Immature natural killer cell (primary cell): ENCODE measurements around the gene PPL. TPM values are rescaled to one million over a fixed set of nuclear protein-coding genes. Genes with fewer than 3 reads are reported as not detected.

ENCODE experiments used
- DNase-seq, 3 donors: peaks; one replicate each; pipeline ENCODE4 v3.0.0; 2022; ENCODE audit warnings: mixed read lengths in 1 of 3
- H3K27ac Mint-ChIP-seq, 6 donors: one replicate each; pipeline ENCODE4 v1.8.0; 2020; ENCODE audit warnings: mixed read lengths in 6 of 6, mild to moderate bottlenecking in 5 of 6, inconsistent platforms in 4 of 6, moderate library complexity in 3 of 6
- H3K27me3 Mint-ChIP-seq, 3 donors: one replicate each; pipeline ENCODE4 v1.8.0; 2020 to 2021; ENCODE audit warnings: low read depth in 3 of 3, mild to moderate bottlenecking in 3 of 3, mixed read lengths in 3 of 3, moderate library complexity in 3 of 3, inconsistent platforms in 1 of 3
- H3K36me3 Mint-ChIP-seq, 3 donors: one replicate each; pipeline ENCODE4 v1.8.0; 2020; ENCODE audit warnings: mixed read lengths in 3 of 3, inconsistent platforms in 2 of 3, mild to moderate bottlenecking in 2 of 3
- H3K4me1 Mint-ChIP-seq, 2 donors: one replicate each; pipeline ENCODE4 v1.8.0; 2020; ENCODE audit warnings: inconsistent platforms in 2 of 2, mild to moderate bottlenecking in 2 of 2, mixed read lengths in 2 of 2, moderate library complexity in 1 of 2
- H3K4me3 Mint-ChIP-seq, 5 donors: one replicate each; pipeline ENCODE4 v1.8.0; 2020; ENCODE audit warnings: mild to moderate bottlenecking in 5 of 5, mixed read lengths in 5 of 5, inconsistent platforms in 3 of 5, moderate library complexity in 3 of 5
- H3K9me3 Mint-ChIP-seq, 6 donors: one replicate each; pipeline ENCODE4 v1.8.0; 2020; ENCODE audit warnings: mild to moderate bottlenecking in 6 of 6, mixed read lengths in 6 of 6, inconsistent platforms in 4 of 6, moderate library complexity in 3 of 6
- polyA plus RNA-seq, 3 donors: library from polyadenylated mRNA; unstranded; fragments of 300-500 nt; fragmentation: Illumina TruSeq; gene quantifications; one replicate each; pipeline ENCODE4 v1.2.3, GENCODE V29; 2021

The PPL gene
- polyA plus RNA-seq, 3 donors from 2014 or later = 0.03 to 0.43 TPM; not detected in 1

DNA sequence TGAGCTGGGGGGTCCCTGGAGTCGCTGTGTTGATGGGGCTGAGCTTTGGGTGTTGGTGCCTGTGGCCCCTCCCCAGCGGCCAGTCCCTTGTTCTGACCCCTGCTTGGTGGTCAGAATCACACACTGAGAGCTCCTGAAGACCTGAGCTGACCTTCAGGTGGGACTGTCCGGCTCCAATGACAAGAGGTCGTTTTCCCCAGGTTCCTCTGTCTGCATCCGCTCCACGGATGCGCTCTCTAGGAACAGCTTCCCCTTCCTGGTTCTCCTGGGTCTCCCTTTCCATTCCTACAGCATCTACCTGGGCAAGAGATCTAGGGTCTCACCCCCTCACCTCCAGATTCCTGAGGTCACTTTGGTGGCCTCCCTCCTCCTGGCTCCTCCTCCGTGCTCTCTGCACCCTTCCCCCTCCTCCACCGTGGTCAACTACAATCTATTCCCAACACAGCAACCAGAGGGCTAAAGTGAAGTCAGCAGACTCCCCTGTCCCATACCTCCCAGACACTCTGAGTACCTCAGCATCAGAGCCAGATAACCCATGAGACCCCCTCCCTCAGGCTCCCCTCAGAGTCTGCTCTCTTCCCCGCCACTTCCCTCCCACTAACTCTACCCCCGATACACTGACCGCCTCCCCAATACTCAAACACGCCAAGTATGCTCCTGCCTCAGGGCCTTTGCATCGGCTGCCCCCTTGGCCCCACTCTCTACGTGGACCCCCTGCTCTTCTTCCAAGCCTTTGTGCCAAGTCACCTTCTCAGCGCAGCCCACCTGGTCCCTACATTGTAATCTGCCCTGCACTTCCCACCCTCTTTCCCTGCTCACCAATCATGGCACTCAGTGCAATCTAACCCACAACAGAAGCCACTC lies 12.2 kb upstream of the PPL start:
- Mint-ChIP-seq H3K36me3 (no peaks in the 10 kb centered on the region), H3K4me1 (no peaks in the 10 kb centered on the region), H3K9me3 (peaks cover 0 to 2% (median 0%) of the 10 kb centered on the region in 6 donors), H3K27me3 (peaks cover 0 to 12% (median 8%) of the 10 kb centered on the region in 3 donors), H3K27ac (no peak overlapping the region), H3K4me3 (no peak overlapping the region)
- DNase-seq = no peak

DNA sequence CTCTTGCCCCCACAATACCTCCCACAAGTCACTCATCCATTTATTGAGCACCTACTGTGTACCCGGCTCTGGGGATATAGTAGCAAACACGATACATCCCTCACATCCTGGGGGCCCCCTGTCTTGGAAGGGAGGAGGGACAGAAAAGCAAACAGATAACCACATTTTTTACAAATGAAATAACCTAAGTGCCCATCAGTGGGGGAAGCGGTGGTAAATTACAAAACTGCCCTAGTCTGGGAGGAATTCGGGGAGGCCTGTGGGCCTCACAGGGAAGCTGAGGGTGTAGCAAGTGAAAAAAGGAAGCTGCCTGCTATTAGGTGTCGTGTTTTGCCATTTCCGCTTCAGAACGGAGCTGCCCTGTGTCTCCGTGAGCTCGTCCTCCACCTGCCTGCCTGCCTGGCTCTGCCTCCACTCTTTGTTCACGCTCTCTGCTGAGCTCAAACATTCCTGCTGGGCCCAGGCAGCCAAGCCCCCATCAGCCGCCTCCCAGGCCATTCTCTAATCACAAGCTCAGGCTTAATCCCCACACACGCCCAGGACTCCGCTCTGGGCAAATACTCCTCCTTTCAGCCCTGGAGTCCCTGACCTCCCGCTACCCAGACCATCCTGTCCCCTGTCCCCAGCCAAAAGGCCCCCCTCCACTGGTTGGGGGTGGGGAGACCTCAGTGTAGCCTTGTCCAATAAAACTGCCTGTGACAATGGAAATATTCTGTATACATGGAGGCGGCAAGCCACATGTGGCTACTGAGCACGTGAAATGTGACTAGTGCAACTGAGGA lies 11.0 kb upstream of the PPL start:
- Mint-ChIP-seq H3K27me3 (peaks cover 0 to 10% (median 6%) of the 10 kb centered on the region in 3 donors), H3K27ac (no peak overlapping the region), H3K4me3 (no peak overlapping the region), H3K9me3 (peaks cover 0 to 2% (median 0%) of the 10 kb centered on the region in 6 donors), H3K4me1 (no peaks in the 10 kb centered on the region), H3K36me3 (no peaks in the 10 kb centered on the region)
- DNase-seq = no peak

DNA sequence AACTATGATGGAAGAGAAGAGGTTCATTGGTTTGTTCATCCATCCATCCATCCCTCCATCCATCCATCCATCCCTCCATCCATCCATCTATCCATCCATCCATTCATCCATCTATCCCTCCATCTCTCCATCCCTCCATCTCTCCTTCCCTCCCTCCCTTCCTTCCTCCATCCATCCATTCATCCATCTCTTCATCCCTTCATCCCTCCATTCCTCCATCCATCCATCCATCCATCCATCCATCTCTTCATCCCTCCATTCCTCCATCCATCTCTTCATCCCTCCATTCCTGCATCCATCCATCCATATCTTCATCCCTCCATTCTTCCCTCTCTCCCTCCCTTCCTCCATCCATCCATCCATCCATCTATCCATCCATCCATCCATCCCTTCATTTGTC lies 10.0 kb upstream of the PPL start:
- peaks cover 0 to 9% (median 9%) of the 10 kb centered on the region in 3 donors for H3K27me3 Mint-ChIP-seq
- H3K36me3 Mint-ChIP-seq = no peaks in the 10 kb centered on the region
- no peak overlapping the region for H3K4me3 Mint-ChIP-seq
- H3K27ac Mint-ChIP-seq = no peak overlapping the region
- H3K4me1 Mint-ChIP-seq = no peaks in the 10 kb centered on the region
- peaks cover 0 to 2% (median 0%) of the 10 kb centered on the region in 6 donors for H3K9me3 Mint-ChIP-seq
- DNase-seq = no peak

DNA sequence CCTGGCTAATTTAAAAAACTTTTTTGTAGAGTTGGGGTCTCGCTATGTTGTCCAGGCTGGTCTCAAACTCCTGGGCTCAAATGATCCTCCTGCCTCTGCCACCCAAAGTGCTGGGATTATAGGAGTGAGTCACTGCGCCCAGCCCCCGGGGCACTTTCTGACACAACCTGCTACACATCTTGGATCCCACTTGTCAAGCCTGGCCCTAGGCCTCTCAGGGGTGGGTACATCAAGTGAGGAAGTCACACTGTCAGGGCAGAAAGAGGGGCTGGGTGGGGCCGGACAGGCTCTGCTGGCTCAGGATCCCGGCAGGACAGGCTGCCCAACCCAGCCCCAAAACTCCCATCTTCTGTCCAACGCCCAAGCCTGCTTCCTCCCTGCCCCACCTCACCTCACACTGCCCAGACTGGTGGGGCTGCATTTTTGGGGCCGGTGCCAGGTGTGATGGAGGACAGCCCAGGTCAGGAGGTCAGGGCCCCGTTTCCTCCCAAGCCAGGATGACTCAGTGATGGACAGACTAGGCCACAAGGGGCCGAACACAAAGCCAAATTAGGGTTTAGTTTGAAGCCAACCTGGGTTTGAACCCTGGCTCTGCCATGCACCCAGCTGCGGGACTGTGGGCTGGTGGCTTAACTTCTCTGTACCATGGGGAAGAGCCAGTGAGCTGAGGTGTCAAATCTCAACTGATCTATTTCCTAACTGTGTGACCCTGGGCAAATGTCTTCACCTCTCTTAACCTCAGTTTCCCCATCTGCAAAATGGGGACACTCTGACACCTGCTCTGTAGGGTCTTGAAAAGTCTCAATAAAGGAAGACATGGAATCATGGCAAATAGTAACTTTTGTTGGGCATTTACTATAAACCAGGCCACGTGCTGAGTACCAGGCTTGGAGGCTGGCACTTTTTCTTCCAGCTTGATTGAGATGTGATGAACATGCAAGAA lies 8.9 kb upstream of the PPL start:
- Mint-ChIP-seq H3K36me3 (no peaks in the 10 kb centered on the region), H3K4me1 (no peaks in the 10 kb centered on the region), H3K9me3 (peaks cover 0 to 2% (median 0%) of the 10 kb centered on the region in 6 donors), H3K27me3 (peaks cover 0 to 12% (median 10%) of the 10 kb centered on the region in 3 donors), H3K4me3 (no peak overlapping the region), H3K27ac (no peak overlapping the region)
- DNase-seq = no peak

DNA sequence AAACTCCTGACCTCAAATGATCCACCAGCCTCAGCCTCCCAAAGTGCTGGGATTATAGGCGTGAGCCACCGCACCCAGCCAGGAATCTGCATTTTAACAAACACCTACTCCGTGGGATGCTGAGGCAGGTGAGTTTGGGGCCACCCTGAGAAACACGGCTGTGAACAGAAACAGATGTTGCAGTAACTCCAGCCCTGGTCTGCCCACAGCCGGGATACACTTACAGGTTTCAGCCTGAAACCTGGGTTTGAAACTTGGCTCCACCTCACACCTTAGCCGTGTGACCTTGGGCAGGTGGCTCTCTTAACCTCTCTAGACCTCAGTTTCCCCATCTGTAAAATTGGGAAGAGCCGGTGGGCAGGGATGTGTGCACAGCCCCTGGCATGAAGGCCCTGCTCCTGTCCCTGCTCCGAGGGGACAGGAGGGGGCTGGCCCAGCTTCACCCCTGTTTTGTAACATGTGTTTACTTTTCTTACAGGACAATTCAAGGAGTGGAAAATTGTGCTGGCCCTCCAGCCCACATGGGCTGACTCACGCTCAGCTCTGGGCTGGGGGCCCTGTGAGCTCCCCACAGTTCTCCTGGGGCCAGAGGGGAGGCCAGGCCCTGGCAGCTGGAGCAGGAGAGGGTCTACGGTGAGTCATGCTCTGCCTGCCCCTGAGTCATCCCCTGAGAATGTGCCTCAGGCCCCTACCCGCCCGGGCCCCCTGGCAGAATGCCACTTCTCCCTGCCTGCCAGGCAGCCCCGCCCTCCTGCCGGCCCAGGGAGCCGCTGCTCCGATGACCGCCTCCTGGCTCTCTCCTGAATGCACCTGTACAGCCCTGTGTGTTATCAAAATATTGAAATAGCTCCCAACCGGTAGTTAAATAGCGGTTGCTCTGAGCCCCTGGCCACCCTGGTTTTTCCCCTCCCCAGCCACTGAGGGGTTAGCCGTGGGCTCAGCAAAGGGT lies 7.7 kb upstream of the PPL start:
- Mint-ChIP-seq H3K4me1 (no peaks in the 10 kb centered on the region), H3K9me3 (peaks cover 0 to 2% (median 0%) of the 10 kb centered on the region in 6 donors), H3K36me3 (no peaks in the 10 kb centered on the region), H3K27ac (no peak overlapping the region), H3K4me3 (no peak overlapping the region), H3K27me3 (peaks cover 0 to 12% (median 11%) of the 10 kb centered on the region in 3 donors)
- no peak for DNase-seq

DNA sequence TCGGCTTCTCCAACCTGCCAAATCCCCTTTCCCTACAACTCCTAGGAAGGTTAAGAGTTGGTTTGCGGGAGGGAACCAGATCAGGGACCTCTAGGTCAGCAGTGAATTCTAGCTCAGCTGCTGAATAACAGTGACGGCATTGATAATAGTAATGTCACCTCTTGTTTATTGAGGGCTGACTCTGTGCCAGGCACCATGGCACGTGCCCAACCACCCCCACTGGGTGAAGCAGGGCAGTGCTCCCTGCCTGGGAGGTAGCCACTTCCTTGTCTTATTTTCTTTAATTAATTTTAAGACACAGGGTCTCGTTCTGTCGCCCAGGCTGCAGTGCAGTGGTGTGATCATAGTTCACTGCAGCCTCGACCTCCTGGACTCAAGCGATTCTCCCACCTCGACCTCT lies 5.5 kb upstream of the PPL start:
- Mint-ChIP-seq H3K4me1 (peaks cover 3 to 5% of the 10 kb centered on the region in 2 donors), H3K27me3 (peaks cover 2 to 15% (median 12%) of the 10 kb centered on the region in 3 donors), H3K4me3 (no peak overlapping the region), H3K9me3 (no peaks in the 10 kb centered on the region), H3K27ac (no peak overlapping the region), H3K36me3 (no peaks in the 10 kb centered on the region)
- no peak for DNase-seq

DNA sequence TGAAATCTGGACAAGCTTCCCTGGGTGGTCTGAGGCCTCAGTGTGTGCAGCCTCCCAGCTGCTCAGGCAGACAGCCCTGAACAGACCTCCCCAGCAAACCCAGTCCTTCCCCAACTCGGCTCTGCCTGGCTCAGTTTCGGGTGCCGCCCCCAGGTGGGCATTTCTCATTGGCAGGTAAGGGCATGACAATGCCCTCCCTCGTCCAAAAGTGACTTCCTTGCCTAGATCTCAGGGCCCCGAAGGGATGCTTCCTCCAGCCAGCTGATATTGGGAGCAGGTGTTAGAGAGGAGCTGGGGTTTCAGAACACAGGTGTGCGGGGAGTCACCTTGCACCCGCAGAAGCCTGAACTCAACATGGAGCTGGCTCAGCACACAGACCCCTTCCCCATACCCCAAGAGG lies 3.8 kb upstream of the PPL start:
- DNase-seq = no peak
- Mint-ChIP-seq H3K9me3 (no peaks in the 10 kb centered on the region), H3K27ac (no peak overlapping the region)

DNA sequence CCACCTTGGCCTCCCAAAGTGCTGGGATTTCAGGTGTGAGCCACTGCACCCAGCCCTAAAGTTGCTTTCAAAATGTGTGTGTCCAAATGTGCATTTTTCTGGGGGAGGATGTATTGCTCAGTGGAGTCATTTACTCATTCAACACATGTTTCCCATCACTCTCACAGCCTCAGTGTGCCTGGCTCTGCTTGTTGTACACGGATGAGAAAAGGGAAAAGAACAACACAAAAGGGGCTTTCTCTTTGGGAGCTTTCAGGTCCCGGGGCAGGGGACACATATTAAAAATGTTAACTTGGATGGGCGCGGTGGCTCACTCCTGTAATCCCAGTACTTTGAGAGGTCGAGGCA lies 1.7 kb upstream of the PPL start:
- no peaks in the 10 kb centered on the region for H3K36me3 Mint-ChIP-seq
- DNase-seq = no peak
- peaks cover 5 to 7% of the 10 kb centered on the region in 2 donors for H3K4me1 Mint-ChIP-seq
- H3K9me3 Mint-ChIP-seq = no peaks in the 10 kb centered on the region
- peaks cover 2 to 18% (median 6%) of the 10 kb centered on the region in 3 donors for H3K27me3 Mint-ChIP-seq
- H3K4me3 Mint-ChIP-seq = no peak overlapping the region
- no peak overlapping the region for H3K27ac Mint-ChIP-seq

More for the DNA sequence above, 3.8 kb upstream of the PPL start:
- no peak overlapping the region for H3K4me3 Mint-ChIP-seq
- peaks cover 2 to 9% (median 9%) of the 10 kb centered on the region in 3 donors for H3K27me3 Mint-ChIP-seq
- H3K36me3 Mint-ChIP-seq = no peaks in the 10 kb centered on the region
- H3K4me1 Mint-ChIP-seq = peaks cover 5 to 7% of the 10 kb centered on the region in 2 donors

DNA sequence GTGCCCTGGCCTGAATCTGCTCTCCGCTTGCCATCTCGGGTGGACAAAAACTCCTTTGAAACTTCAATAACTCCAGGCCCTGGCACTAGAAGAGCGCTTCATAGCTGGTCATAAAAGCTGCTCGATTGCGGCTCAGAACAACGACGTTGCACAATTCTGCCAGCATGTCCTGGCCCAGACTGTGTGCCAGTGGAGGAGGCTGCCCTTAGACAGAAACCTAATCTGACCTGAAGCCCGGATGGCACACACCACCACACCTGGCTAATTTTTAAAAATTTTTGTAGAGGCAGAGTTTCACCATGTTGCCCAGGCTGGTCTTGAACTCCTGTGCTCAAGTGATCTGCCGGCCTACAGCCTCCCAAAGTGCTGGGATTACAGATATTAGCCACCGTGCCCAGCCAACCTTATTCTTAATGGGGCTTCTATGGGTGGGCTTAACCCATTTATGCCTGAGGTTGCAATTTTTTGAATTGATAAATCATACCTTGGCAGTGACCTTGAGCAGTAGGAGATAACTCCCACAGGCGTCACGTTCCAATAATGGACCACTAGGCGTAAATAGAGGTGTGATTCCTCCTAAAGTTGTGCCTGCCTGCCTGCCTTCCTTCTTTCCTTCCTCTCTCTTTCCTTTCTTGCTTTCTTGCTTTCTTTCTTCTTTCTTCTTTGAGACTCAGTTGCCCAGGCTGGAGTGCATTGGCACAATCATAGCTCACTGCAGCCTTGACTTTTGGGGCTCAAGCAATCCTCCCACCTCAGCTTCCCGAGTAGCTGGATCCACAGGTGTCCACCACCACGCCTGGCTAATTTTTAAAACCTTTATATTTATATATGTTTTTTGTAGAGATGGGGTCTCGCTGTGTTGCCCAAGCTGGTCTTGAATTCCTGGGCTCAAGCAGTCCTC lies 1.1 kb upstream of the PPL start:
- Mint-ChIP-seq H3K4me1 (peaks cover 5 to 7% of the 10 kb centered on the region in 2 donors), H3K9me3 (no peaks in the 10 kb centered on the region), H3K36me3 (no peaks in the 10 kb centered on the region), H3K27me3 (peaks cover 2 to 18% (median 6%) of the 10 kb centered on the region in 3 donors), H3K27ac (no peak overlapping the region), H3K4me3 (peak overlapping the region; percentile 15 to 70 (median 36))
- DNase-seq = no peak

DNA sequence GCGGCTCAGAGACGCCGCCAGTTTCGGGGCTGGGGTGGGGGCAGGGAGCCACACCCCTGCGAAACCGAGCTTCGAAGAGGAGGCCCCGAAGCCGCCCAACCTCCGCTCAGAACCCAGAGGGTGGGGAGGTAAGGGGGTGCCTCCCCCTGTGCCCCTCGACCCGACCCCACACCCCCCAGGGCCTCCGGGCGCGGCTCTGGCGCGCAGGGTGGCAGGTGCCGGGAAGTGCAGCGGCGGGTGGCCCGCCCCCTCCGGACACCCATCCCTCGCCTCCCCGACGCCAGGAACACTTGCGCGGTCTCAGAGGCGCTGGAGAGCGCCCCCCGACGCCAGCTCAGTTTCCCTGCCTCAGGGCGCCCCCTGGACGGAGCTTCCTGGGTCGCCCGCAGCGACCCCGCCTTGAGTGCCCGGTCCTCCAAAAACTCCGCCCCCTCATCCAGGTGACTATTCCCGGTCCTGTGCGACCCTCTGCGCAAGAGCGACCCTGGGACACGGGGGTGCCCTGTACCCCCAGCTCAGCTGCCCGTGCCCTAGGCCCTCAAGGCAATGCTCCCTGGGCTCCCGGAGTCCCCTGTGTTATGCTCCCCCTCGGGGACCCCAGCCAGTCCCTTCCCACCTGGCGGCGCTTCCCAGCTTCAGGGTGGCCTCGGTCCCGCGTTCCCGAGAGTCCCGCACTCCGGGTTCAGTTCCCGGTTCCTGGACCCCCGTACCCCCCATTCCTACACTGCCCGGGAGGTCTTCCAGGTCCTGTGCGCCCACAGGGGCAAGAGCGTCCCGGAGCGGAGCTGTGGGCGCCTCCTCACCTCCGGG lies 562 bp downstream of the PPL start:
- peak overlapping the region in 1 of 5 donors; percentile 39 for H3K4me3 Mint-ChIP-seq

DNA sequence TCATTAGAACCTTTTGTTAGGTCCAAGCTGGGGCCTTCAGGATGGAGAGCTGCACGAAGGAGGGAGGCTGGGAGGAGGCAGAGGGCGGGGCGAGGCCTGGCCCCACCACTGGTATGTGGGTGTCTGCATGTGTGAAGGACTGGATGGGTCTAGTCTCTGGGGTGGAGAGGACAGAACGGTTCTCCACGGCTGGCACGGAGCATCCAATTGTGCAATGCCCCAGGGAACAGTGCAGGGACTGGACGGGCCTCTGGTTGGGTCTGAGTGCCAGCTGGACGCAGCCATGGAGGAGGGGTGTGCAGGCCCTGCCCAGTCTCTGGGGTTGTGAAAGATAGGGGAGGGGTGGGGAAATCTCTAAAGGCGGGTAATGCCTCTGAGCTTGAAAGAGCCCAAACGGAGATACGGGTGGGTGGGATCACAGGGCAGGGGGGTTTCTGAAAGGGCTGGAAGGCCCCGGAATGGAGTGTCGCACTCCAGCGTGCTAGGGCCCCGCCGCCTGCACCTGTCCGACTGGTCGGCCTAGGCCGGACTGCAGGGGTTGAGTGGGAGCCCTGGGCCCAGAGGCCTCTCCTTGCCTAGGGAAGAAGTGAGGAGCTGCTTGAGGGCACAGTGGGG lies 1.6 kb downstream of the PPL start:
- Mint-ChIP-seq H3K4me1 (peaks cover 5 to 7% of the 10 kb centered on the region in 2 donors), H3K9me3 (no peaks in the 10 kb centered on the region), H3K27me3 (peaks cover 2 to 13% (median 7%) of the 10 kb centered on the region in 3 donors), H3K36me3 (no peaks in the 10 kb centered on the region), H3K27ac (no peak overlapping the region), H3K4me3 (no peak overlapping the region)
- no peak for DNase-seq

More for the DNA sequence above, 562 bp downstream of the PPL start:
- no peak for DNase-seq
- peaks cover 5 to 7% of the 10 kb centered on the region in 2 donors for H3K4me1 Mint-ChIP-seq
- H3K27ac Mint-ChIP-seq = no peak overlapping the region
- H3K9me3 Mint-ChIP-seq = no peaks in the 10 kb centered on the region
- H3K27me3 Mint-ChIP-seq = peaks cover 2 to 16% (median 4%) of the 10 kb centered on the region in 3 donors
- H3K36me3 Mint-ChIP-seq = no peaks in the 10 kb centered on the region
